Ovary (tissue), 3 donors: ENCODE data around the gene SAP30BP.

Experiments
- EP300 ChIP-seq: sonication (generic); formaldehyde crosslinking; IDR thresholded peaks from one replicate; pipeline ENCODE4 v1.6.1; 2017; ENCODE audit warnings: antibody characterized with exemption
- POLR2A ChIP-seq: fragments of 450-650 bp; IDR thresholded peaks from one replicate; pipeline ENCODE4 v1.6.1; 2017; ENCODE audit warnings: antibody characterized with exemption, mild to moderate bottlenecking, moderate library complexity
- TF ChIP-seq, protein P1 (sequence below), 3 donors: fragments of 450-650 bp in 2 of 3; fragments of 200-600 bp in 1 of 3; IDR thresholded peaks; one replicate each; pipeline versions ENCODE4 v1.5.1 to v1.8.0; 2016 to 2022; ENCODE audit warnings: antibody characterized with exemption in 3 of 3, mild to moderate bottlenecking in 1 of 3
- donor health status: DM: no; HTN: no; CAD: no.

GRCh38 chr17:75698659-75699058 lies 31.5 kb downstream of the SAP30BP start:
- TF ChIP-seq, protein P1, sequence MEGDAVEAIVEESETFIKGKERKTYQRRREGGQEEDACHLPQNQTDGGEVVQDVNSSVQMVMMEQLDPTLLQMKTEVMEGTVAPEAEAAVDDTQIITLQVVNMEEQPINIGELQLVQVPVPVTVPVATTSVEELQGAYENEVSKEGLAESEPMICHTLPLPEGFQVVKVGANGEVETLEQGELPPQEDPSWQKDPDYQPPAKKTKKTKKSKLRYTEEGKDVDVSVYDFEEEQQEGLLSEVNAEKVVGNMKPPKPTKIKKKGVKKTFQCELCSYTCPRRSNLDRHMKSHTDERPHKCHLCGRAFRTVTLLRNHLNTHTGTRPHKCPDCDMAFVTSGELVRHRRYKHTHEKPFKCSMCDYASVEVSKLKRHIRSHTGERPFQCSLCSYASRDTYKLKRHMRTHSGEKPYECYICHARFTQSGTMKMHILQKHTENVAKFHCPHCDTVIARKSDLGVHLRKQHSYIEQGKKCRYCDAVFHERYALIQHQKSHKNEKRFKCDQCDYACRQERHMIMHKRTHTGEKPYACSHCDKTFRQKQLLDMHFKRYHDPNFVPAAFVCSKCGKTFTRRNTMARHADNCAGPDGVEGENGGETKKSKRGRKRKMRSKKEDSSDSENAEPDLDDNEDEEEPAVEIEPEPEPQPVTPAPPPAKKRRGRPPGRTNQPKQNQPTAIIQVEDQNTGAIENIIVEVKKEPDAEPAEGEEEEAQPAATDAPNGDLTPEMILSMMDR (IDR thresholded peaks at IDR 0.05): no peak
- TF ChIP-seq EP300 (no peak), POLR2A (no peak)
